Activated CD8-positive, alpha-beta memory T cell treated with anti-CD3 and anti-CD28 coated beads, Interleukin-2, amount 50 U/mL, for 1 hour (primary cell): ENCODE data around the gene RACGAP1.

Experiments used
- DNase-seq: peaks from one replicate; pipeline ENCODE4 v3.0.0-alpha.2; 2020; ENCODE audit errors: extremely low read depth

Gene RACGAP1

GRCh38 chr12:49942921-49943624 is 82.2 kb downstream of the RACGAP1 start:
- no peak for DNase-seq

GRCh38 chr12:49942512-49942893 is 82.8 kb downstream of the RACGAP1 start:
- no peak for DNase-seq

- no peak for DNase-seq
Measured at GRCh38 chr12:49941556-49942511, 83.5 kb downstream of the RACGAP1 start.

GRCh38 chr12:49939707-49940106 is 85.6 kb downstream of the RACGAP1 start:
- no peak for DNase-seq

- DNase-seq = no peak
Measured at GRCh38 chr12:49939307-49939706, 86.0 kb downstream of the RACGAP1 start.
